ENCODE data around the gene SRRM4.

SRRM4 gene

GRCh38 chr12:119069147-119069642, 87.9 kb downstream of the SRRM4 start:
- no peak for FAIRE-seq
- DNase-seq (ENCODE audit: insufficient read length, low spot score): no peak
- no peak for TF ChIP-seq CTCF (IDR thresholded peaks at IDR 0.05; ENCODE audit: insufficient read depth, missing control alignments)

- FAIRE-seq (peak; percentile 25), DNase-seq (ENCODE audit: insufficient read length, low spot score) (no peak)
- no peak for TF ChIP-seq CTCF (IDR thresholded peaks at IDR 0.05; ENCODE audit: insufficient read depth, missing control alignments)
These were observed 89.8 kb downstream of the SRRM4 start for GRCh38 chr12:119071176-119071575.

GRCh38 chr12:119071638-119072231, 90.4 kb downstream of the SRRM4 start:
- no peak for DNase-seq (ENCODE audit: insufficient read length, low spot score)
- no peak for TF ChIP-seq CTCF (IDR thresholded peaks at IDR 0.05; ENCODE audit: insufficient read depth, missing control alignments)
- no peak for FAIRE-seq

GRCh38 chr12:119072440-119072839, 91.1 kb downstream of the SRRM4 start:
- FAIRE-seq (peak; percentile 75), DNase-seq (ENCODE audit: insufficient read length, low spot score) (no peak)
- TF ChIP-seq CTCF (IDR thresholded peaks at IDR 0.05; ENCODE audit: insufficient read depth, missing control alignments): no peak

- no peak for TF ChIP-seq CTCF (IDR thresholded peaks at IDR 0.05; ENCODE audit: insufficient read depth, missing control alignments)
- DNase-seq (ENCODE audit: insufficient read length, low spot score) (no peak), FAIRE-seq (peak; percentile 32)
These were observed 94.0 kb downstream of the SRRM4 start for GRCh38 chr12:119075222-119075787.

GRCh38 chr12:119075918-119076317, 94.6 kb downstream of the SRRM4 start:
- DNase-seq (ENCODE audit: insufficient read length, low spot score): no peak
- FAIRE-seq: peak; percentile 16
- TF ChIP-seq CTCF (IDR thresholded peaks at IDR 0.05; ENCODE audit: insufficient read depth, missing control alignments): no peak

- no peak for DNase-seq (ENCODE audit: insufficient read length, low spot score)
- TF ChIP-seq CTCF (IDR thresholded peaks at IDR 0.05; ENCODE audit: insufficient read depth, missing control alignments): no peak
These were observed 98.2 kb downstream of the SRRM4 start for GRCh38 chr12:119079530-119079929.

More at GRCh38 chr12:119079530-119079929, 98.2 kb downstream of the SRRM4 start:
- no peak for FAIRE-seq

Measured in D721Med (cell line).